UCSD-AML1 (cell line): ENCODE data around the gene MEI4.
"Not testable (repeated sequence)": the region's sequence is repeated elsewhere in the genome, so short reads cannot be mapped to it uniquely, and the experiment has no call there.

Experiments
- DNase-seq: peaks from one replicate; lab custom pipeline; 2025; ENCODE audit not compliant: unreplicated experiment; lab: John Stamatoyannopoulos, UW

The MEI4 gene, protein sequence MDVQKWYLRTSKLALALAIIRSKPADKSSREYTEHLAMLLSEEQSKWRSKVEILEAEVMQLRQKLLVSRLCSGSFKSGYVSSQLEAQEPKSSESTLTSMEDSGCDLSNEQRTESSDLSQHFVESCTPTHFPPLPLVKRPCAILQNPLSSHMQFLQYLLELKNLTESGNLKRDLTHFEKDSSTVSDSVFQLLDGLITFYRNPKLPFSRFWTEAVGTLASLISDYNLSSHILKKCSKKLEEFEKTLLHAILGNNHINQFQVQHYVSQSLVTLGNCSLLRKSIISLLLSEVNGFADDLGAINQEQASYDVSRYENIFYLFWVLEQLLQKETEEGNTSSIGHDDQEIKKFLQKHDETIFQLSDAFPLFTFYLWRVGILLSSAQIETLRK

DNA sequence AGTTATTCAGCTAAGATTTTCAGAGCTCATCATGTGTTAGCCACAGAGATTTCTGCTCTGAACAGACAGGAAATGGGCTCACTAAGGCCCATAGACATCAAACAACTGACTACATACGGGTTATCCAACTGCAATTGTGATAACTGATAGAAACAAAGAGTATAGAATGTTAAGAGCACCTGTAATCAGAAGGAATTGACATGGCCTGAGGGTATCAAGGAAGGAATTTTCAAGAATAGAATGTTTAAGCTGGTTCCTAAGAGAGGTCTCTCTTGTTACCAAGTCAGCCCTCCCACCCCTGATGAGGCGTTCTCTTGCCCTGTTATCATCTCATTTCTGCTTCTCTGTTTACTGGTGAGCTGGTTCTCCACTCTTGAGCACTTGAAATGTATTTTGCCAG, at the start of gene MEI4:
Gene MEI4, plus strand, starts transcription at position 301 of the 400 bp plus-strand sequence. CDS start 37,633 bp downstream, outside the sequence.
- DNase-seq: no peak

DNA sequence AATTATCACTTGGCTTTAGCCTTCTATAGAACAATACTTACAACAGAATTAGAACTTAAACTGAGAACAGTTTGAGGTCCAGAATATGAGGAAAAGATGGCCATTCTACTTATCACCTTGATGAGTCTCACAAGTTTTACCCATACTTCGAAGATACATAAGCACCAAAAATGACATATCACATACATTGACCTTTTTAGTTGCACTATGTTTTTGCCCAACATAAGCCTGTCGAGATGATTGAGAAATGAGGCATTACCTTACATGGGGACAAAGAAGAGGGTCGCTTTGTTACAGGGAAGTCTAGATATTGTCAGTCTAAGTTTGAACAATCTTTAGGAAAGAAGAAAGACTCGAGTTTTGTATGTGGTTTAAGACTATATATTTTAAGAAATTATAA, 48.4 kb upstream of the MEI4 start:
- no peak for DNase-seq

DNA sequence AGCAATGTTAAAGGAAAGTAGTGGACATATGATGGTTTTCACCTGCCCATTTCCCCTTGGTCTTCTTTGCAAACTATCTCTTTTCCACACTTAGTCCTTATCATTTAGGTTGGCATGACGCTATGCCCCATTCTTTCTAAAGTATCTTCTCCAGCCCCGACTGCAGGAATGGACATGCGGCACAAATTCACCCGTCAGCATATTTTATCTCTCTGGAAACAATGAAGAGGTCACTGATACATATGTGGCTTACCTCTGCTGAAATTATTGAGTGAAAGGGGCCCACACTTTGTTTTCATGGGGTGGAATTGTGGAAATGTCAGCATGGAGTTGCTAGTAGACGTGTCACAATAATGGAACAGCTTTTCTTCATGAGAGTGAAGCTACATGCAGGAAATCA, 45.8 kb upstream of the MEI4 start:
- DNase-seq: no peak

DNA sequence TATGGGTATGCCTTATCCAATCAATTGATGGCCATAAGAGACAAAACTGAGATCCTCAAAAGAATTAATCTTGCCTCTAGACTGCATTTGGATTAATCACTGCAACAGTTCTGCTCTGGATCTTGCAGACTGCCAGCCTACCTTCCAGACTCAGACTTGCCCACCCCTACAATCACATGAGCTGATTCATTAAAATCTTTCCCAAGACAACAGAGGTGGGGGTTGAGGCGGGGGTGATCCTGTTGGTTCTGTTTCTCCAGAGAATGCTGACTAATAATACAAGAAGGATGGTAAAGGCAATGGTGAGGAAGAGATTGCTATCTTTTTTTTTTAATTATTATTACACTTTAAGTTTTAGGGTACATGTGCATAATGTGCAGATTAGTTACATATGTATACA, 43.7 kb upstream of the MEI4 start:
- DNase-seq: no peak

DNA sequence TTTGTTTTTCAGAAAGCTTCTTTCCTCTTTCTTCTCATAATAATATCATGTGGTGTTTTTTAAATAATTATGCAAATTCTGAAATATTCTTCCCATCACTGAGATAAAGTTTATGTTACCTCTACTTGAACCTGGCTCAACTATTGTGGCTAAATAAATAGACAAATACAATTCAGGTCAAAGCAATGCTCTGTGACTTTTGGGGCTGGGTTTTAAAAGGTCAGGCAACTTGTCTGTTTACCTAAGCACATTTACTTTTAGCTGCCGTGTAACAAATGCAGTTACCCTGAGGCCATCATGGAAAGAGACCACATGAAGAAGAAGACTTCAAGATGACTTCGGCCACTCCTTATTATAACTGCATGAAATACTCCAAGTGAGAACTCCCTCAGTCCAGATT, 33.7 kb upstream of the MEI4 start:
- no peak for DNase-seq

DNA sequence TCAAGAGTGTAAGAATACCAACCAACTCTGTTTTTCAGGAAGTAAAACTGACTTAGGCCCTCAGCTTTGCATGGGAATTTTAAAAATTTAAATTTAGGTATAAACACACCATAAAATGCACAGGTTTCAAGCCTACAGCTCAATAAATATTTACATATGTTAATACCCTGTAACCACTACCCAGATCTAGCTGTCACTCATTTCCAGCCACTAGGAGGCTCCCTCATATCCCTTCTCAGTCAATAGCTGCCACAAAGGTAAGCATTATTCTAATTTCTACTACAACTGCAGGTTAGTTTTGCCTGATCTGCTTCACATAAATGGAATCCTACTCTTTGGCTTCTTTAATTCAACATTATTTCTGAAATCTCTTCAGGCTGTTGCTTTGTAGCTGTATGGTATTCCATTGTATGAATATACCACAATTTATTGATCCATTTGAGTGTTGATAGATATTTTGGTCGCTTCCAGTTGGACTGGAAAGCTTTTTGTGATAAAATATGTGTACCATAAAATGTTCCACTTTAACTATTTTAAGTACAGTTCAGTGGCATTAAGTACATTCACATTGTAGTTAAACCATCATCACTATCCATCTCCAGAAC, 32.5 kb upstream of the MEI4 start:
- no peak for DNase-seq

DNA sequence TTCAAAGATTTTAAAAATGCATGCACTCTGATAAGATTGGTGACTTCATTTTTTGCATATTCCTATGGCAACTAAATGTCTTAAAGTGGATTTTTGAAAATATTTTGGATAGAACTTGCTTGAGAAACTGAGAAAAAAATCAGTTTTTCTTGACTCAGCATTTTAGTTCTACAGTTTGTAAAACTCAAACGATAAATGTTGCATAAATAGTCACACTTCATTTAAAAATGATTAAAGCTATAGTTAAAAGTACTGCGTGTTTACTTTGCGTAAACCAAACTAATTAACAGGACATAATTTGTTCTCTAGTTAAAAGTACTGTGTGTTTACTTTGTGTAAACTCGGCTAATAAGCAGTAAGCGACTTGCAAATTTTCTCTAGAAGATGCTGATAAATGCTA, 28.3 kb upstream of the MEI4 start:
- DNase-seq: no peak

DNA sequence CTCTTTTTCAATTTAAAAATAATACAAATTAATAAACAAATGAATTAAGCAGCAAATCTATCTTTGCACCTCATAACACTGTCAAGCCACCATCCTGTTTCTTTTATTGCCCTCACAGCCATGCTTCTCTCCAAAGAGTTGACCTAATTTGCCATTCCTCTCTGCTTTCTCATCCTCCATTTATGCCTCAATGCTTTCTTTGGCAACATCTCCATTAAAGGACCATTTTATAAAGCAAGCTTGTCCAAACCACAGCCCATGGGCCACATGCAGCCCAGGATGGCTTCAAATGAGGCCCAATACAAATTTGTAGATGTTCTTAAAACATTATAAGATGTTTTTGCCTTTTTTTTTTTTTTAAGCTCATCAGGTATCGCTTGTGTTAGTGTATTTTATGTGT, 26.4 kb upstream of the MEI4 start:
- DNase-seq: no peak

DNA sequence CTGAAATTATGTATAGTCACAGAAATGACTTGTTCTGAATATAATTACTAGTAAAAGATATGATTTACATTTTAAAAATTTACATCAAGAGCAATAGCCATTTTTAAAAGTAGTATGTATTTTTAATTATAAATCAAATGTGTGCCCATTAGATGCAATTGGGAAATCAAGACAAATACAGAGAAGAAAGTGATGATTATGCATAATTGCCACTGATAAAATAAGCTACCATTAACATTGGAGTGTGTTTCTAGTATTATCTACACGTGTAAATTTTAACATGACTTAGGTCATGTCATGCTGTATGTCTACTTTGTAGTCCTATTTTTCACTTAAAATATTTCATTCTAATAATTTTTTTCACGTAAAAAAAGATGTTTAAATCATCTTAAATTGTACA, 22.8 kb upstream of the MEI4 start:
- DNase-seq: no peak

DNA sequence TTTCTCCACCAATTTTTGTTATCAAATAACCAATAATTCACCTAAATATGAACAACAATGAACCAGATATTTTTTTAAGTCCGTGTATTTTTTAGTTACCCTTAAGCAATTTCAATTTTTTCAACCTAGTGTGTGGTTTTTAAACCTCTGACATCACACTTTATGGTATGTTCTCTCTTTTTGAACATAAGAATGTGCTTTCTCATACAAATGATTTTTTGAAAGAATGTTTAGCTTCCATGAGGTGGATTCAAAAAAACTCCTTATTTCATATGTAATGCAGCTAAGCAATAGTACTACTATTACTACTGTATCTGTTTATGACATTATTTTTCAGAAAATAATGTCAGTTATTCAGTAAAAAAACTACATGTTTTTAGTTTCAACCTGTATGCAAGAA, 19.4 kb upstream of the MEI4 start:
- no peak for DNase-seq

DNA sequence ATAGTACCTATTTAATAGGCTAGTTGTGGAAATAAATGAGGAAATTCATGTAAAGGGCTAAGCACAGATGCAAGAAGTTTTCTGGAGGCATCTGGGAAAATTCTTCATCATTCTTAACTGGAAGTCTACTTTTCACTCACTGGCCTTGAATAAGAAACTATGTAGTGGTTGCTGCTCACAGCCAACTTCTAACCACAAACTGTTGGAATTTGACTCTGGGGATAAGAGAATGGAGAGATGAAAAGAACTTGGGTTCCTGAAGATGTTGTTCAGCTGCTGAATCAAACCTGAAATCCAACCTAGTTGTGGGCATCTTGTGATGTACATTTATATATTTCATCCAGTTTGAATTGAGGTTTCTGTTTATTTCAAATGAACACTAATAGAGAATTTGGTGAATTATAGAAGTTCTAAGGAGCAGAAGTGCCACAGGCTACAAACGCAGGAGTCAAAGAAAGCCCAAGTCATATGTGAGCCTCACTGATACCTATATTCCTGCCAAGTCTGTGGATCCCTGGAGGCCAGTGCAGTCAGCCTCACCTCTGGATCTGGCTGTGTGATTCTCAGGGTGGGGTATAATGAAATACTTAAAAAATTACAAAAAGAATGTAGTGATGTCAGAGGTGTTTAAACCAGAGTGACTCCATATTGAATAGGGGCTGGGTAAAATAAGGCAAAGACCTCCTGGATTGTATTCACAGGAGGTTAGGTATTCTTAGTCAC, 18.7 kb upstream of the MEI4 start:
- no peak for DNase-seq

DNA sequence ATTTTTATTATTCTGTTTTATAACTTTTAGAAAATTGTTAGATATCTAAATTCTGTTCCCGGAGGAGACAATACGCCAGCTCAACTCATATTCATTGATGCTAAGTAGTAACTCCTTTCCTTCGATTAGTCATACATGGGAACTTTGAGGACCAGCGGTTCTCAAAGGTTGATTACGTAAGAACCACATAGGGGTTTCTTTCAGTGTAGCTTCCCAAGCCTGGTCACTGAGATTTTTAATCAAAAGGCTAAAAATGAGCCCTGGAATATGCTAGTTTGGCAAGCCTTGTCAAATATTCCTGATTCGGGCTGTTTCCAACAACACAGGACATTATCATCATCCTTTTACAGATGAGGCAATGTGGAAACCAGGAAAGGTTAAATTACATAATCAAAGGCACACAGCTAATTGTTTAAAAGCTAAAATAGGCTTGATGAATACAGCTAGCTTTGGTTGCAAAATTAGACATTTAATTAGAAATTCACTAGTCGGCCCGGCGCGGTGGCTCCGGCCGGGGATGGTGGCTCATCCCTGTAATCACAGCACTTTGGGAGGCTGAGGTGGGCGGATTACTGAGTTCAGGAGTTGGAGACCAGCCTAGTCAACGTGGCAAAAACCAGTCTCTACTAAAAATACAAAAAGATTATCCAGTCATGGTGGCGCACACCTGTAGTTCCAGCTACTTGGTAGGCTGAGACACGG, 14.6 kb upstream of the MEI4 start:
- no peak for DNase-seq

DNA sequence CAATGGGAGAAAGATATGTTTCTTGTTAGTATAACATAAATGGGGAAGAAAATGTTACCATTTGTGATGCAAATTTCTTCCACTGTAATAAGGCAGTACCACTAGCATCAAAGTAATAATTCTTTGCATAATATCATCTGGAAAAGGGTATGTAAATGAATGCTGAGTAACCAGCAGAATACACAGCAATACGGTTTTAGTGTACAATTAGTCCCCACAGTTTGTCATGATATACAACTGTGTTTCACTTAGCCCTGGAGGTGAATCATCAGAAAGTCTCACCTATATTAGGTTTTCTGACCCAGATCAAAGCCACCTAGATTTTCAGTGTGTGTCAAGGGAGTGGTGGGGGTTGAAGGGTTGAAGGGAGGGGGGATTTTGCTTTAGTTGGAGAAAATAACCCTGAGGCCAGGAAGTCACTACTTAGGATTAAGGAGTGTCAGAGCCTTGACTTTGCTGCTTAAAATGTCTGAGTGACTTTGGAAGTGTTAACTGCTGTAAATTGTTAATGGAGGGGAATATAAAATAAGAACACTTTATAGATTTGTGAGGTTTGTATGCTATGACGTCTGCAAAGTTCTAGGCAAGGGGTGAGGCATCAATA, 8.6 kb upstream of the MEI4 start:
- DNase-seq: no peak

DNA sequence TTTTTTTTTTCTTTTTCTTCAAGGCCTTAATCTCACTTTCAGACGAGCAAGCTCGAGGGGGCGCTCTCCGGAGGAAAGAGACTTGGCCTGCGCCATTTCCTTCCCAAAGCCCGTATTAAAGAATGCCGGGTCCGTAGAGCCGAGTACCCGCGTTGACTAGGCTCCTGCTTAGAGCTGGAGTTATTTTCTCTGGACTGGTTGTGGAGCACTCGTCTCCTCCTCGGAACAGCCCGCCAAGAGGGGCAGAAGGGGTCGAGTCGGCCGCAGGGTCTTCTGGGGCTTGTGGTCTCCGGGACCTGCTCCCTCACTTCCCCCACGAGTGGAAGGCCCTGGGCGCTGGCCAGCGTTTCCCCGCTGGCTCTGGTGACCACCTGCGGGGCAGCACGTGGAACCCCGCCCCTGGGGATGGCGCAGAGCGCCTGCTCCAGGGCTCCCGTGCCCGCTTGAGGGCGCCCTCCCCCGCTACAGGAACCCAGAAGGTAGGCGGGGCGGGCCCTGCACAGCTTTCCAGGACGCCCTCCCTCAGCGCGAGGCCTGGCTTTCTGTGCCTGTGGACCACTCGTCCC, 2.7 kb upstream of the MEI4 start:
- no peak for DNase-seq

DNA sequence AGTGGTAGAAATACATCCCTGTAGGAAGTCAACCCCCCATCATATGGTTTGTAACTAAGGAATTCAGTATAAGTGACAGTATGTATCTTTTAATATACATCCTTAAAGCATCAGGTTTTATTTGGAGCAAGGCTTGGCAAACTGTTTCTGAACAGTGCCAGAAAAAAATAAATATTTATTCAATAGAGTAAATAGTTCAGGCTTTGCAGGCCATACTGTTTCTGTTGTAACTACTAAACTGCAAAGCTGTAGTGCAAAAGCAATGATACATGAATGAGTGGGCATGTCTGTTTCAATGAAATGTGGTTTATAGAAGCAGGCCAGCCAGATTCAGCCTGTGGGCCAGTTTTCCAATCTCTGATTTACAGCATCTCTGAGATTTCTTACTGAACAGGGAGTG, 977 bp downstream of the MEI4 start:
- no peak for DNase-seq

DNA sequence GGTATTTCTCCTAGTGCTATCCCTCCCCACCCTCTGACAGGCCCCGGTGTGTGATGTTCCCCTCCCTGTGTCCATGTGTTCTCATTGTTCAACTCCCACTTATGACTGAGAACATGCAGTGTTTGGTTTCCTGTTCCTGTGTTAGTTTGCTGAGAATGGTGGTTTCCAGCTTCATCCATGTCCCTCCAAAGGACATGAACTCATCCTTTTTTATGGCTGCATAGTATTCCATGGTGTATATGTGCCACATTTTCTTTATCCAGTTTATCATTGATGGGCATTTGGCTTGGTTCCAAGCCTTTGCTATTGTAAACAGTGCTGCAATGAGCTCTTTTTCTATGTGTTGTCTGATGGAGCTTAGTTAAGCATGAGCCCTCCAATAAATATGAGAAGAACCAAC, 2.2 kb downstream of the MEI4 start:
- DNase-seq: not testable (repeated sequence)

DNA sequence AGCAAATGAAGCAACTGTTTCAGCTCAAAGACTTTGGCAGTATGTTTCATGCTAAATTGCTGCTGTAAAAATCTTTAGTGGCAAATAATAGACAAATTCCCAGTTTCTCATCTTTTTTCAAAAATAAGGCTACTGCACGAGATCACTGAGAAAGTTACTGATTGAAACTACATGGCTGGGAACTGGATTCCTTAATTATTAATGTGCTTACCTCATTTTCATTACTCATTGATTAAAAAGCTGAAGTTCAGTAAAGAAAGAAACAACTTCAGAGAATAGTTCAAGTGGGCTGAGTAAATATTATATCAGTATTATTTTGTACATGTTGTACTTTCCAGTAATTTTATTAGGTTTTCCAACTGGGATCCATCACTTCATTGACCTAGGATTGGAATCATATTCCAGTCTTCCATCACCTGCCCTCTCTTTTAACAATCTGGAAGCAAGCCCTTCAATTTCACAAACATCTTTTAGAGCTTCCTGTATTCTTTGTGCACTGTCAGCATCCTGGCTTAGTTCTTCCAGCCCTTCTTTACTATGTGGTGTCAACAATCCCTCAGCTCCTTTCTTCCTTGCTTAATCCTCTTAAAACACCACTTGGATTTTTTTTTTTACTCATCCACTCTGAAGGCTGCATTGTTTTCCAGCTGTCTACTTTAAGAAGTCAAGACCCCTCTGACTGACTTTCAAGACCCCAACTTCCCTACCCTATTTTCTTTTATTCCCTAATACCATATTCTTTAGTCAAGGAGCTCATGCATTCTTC, 4.3 kb downstream of the MEI4 start:
- no peak for DNase-seq

DNA sequence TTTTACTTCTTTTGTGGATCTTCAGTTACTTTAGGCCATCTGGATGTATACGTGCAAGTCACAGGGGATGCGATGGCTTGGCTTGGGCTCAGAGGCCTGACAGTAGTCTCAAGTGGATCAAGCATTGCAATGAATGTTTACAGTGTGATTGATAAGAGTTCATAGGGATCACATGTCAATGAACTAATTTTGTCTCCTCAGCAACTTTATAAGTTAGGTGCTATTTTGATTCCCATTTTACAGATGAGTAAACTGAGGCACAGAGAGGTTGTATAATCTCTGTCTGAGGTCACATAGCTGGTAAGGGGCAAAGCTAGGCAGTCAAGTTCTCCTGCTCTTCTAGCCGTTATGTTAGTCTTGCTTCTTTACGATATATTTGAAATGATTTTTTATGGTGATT, 13.5 kb downstream of the MEI4 start:
- DNase-seq: no peak

DNA sequence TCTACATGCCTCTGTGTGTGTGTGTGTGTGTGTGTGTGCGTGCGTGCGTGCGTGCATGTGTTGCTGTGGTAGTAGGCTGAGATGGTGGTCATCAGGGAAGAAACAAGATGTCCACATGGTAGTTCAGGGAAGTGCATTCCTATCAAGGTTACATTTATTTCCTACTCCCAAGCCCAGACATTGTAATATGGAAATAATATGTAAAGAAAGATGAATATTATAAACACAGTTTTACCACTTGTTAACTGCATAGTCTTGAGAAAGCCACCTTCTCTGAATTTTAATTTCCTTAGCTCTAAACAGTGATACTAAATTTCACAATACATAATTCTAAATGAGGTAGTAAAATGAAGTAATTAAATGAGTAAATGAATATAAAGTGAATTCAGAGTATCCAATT, 14.0 kb downstream of the MEI4 start:
- DNase-seq: no peak

DNA sequence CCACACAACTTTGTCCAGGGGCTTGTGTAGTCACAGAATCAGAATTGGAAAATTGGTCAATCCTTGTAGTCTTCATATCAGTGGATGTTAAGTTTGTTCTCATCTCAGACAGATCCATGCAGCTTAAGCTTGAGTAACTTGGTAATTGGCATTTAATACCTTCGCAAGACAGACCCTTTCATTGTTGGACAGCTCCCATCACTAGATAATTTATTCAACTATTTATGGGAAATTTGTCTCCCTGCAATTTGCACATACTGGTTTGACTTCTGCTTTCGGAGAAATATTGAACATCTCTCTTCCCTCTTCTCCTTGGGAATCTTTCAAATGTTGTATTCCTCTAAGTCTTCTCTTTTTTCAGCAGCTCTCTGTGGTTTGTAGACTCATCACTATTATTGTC, 17.1 kb downstream of the MEI4 start:
- DNase-seq: no peak
